Karpas-422 (cell line): ENCODE data around the gene KRT38. TPM values are rescaled to one million over a fixed set of nuclear protein-coding genes. Genes with fewer than 3 reads are reported as not detected.

Source experiments
- DNase-seq: peaks from one replicate; pipeline ENCODE4 v3.0.0-alpha.2; 2015
- H2AFZ ChIP-seq: fragments of 200-600 bp; sonication (generic); 2 replicates; pipeline ENCODE4 v1.6.1; 2014; ENCODE audit warnings: antibody characterized with exemption, low read length, mixed read lengths
- H3K27ac ChIP-seq: fragments of 200-600 bp; sonication (generic); 2 replicates; pipeline ENCODE4 v1.5.1; 2014; ENCODE audit warnings: mild to moderate bottlenecking, low read length, moderate library complexity
- H3K27me3 ChIP-seq: fragments of 200-600 bp; sonication (generic); 2 replicates; pipeline ENCODE4 v1.6.1; 2014; ENCODE audit warnings: low read length, mixed read lengths
- H3K36me3 ChIP-seq: fragments of 200-600 bp; sonication (generic); 2 replicates; pipeline ENCODE4 v1.6.1; 2014; ENCODE audit warnings: low read length, mixed read lengths; ENCODE audit not compliant: insufficient read depth
- H3K4me1 ChIP-seq: fragments of 200-600 bp; sonication (generic); 2 replicates; pipeline ENCODE4 v1.6.1; 2014; ENCODE audit warnings: mild to moderate bottlenecking, low read length, mixed read lengths
- H3K4me2 ChIP-seq: fragments of 200-600 bp; sonication (generic); 2 replicates; pipeline ENCODE4 v1.6.1; 2014; ENCODE audit warnings: low read length, low read depth, mild to moderate bottlenecking; ENCODE audit not compliant: poor library complexity, severe bottlenecking
- H3K4me3 ChIP-seq: fragments of 200-600 bp; sonication (generic); 2 replicates; pipeline ENCODE4 v1.5.1; 2014; ENCODE audit warnings: mild to moderate bottlenecking, antibody characterized with exemption, low read length, mixed read lengths
- H3K79me2 ChIP-seq: fragments of 200-600 bp; sonication (generic); 2 replicates; pipeline ENCODE4 v1.6.1; 2014; ENCODE audit warnings: mild to moderate bottlenecking, low read length, mixed read lengths
- H3K9ac ChIP-seq: fragments of 200-600 bp; sonication (generic); 2 replicates; pipeline ENCODE4 v1.6.0; 2014; ENCODE audit warnings: low read length
- H3K9me2 ChIP-seq: fragments of 200-600 bp; sonication (generic), shearing (Covaris generic); replicated peaks from 2 replicates; pipeline ENCODE4 v1.6.0; 2014; ENCODE audit warnings: mild to moderate bottlenecking, low read length, moderate library complexity; ENCODE audit not compliant: insufficient read depth
- H3K9me3 ChIP-seq: fragments of 300-700, 200-600 bp; sonication (generic); 2 replicates; pipeline ENCODE4 v1.6.1; 2014; ENCODE audit warnings: low read length, mixed read lengths
- H4K20me1 ChIP-seq: fragments of 200-600 bp; sonication (generic); 2 replicates; pipeline ENCODE4 v1.6.1; 2014; ENCODE audit warnings: mild to moderate bottlenecking, antibody characterized with exemption, low read length, low read depth; ENCODE audit not compliant: insufficient read depth
- total RNA-seq: library from RNA; depleted of rRNA; stranded (reverse); fragments of >200 nt; shearing (Covaris generic); gene quantifications from 2 replicates; pipeline ENCODE4 v1.2.3, GENCODE V29; 2014; ENCODE audit warnings: low replicate concordance; rRNA removed

Gene KRT38
- total RNA-seq = not detected in 2 replicates

DNA sequence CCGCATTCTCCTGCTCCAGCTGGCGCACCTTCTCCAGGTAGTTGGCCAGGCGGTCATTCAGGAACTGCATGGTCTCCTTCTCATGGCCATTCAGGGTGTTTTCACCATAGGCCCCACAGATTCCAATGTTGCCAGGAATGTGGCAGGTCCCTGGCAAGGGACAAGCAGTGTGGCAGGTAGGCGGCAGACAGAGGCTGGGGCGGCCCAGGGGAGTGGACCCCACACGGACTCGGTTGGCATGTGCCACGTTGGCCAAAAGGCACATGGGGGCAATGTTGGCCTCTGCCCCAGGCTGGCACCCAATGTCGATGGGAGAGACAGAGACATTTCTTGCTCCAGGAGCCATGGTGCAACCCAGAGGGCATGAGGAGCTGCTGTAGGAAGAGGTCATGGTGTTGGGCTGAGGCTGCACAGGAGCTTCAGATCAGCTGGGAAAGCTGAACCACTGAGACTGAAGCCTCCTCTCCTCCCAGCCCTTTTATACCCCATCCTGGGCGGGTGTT, at the start of gene KRT38:
Gene KRT38 (minus strand): TSS at position 453 of the 503 bp plus-strand sequence. CDS start 62 bp downstream, at position 391.
- Histone ChIP-seq H3K27me3 (no peaks in the 10 kb centered on the region), H3K9ac (no peak within 1 kb of the TSS), H3K4me3 (no peak within 1 kb of the TSS), H3K9me2 (no peaks in the 10 kb centered on the region), H2AFZ (no peak within 1 kb of the TSS), H3K4me1 (no peaks in the 10 kb centered on the region), H3K79me2 (no peaks in the 10 kb centered on the region), H4K20me1 (no peaks in the 10 kb centered on the region), H3K4me2 (no peak within 1 kb of the TSS), H3K27ac (no peak within 1 kb of the TSS), H3K9me3 (no peaks in the 10 kb centered on the region), H3K36me3 (no peaks in the 10 kb centered on the region)
- no peak for DNase-seq

- H3K79me2 ChIP-seq = no peaks in the 10 kb centered on the region
- H3K27me3 ChIP-seq = no peaks in the 10 kb centered on the region
- H2AFZ ChIP-seq = no peak within 1 kb of the TSS
- no peaks in the 10 kb centered on the region for H3K9me2 ChIP-seq
- no peak within 1 kb of the TSS for H3K4me2 ChIP-seq
- H3K27ac ChIP-seq = no peak within 1 kb of the TSS
- no peaks in the 10 kb centered on the region for H4K20me1 ChIP-seq
- no peaks in the 10 kb centered on the region for H3K9me3 ChIP-seq
- no peaks in the 10 kb centered on the region for H3K36me3 ChIP-seq
- no peak within 1 kb of the TSS for H3K9ac ChIP-seq
- no peak for DNase-seq
- no peaks in the 10 kb centered on the region for H3K4me1 ChIP-seq
- no peak within 1 kb of the TSS for H3K4me3 ChIP-seq
Measured at GRCh38 chr17:41489531-41489930, 48.7 kb upstream of the KRT38 start, which contains the start of gene KRT36. Gene KRT36, minus strand, starts transcription at chr17:41489910. Its CDS starts 46 bp downstream, at chr17:41489864.

DNA sequence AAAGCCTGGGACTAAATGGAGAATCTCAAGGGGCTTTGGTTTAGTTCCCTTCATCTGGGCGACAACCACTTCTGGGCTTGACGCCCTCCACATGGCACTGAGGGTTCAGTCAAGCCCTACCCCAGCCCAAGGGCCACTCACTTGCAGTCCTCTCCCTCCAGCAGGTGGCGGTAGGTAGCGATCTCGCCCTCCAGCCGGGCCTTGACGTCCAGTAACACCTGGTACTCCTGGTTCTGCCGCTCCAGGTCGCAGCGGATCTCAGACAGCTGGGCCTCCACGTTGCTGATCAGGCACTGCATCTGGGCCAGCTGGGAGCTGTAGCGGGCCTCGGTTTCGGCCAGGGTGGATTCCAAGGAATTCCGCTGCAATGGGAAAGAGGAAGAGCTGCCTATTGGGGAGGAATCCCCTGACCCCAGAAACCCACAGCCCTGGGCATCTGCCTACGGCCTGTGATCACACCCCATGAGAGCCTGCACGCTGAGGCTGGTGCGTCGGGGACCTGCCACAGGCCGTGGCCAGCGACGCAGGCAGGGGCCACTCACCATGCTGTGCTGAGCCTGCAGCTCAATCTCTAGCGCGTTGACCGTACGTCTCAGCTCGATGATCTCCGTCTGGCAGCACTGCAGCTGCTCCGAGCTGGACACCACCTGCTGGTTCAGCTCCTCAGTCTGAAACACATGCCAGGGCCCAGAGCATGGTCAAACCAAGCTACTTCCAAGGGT, 46.2 kb upstream of the KRT38 start:
- Histone ChIP-seq H3K9me2 (no peaks in the 10 kb centered on the region), H3K9me3 (no peaks in the 10 kb centered on the region), H3K4me2 (no peak overlapping the region), H3K36me3 (no peaks in the 10 kb centered on the region), H3K9ac (no peak overlapping the region), H3K27ac (no peak overlapping the region), H3K4me3 (no peak overlapping the region), H4K20me1 (no peaks in the 10 kb centered on the region), H3K27me3 (no peaks in the 10 kb centered on the region), H3K4me1 (no peaks in the 10 kb centered on the region), H3K79me2 (no peaks in the 10 kb centered on the region), H2AFZ (no peak overlapping the region)
- peak; percentile 77 for DNase-seq

- Histone ChIP-seq H3K4me2 (no peak overlapping the region), H3K9me3 (no peaks in the 10 kb centered on the region), H3K79me2 (no peaks in the 10 kb centered on the region), H3K9ac (no peak overlapping the region), H3K4me3 (no peak overlapping the region), H3K27me3 (no peaks in the 10 kb centered on the region), H4K20me1 (no peaks in the 10 kb centered on the region), H3K9me2 (no peaks in the 10 kb centered on the region), H3K27ac (no peak overlapping the region), H3K4me1 (no peaks in the 10 kb centered on the region), H3K36me3 (no peaks in the 10 kb centered on the region), H2AFZ (no peak overlapping the region)
- no peak for DNase-seq
Measured at GRCh38 chr17:41486316-41486715, 45.5 kb upstream of the KRT38 start.

- Histone ChIP-seq H3K9ac (no peak overlapping the region), H3K36me3 (no peaks in the 10 kb centered on the region), H3K4me3 (no peak overlapping the region), H3K27ac (no peak overlapping the region), H3K4me1 (no peaks in the 10 kb centered on the region), H4K20me1 (no peaks in the 10 kb centered on the region), H3K9me2 (no peaks in the 10 kb centered on the region), H3K27me3 (no peaks in the 10 kb centered on the region), H3K4me2 (no peak overlapping the region), H3K9me3 (no peaks in the 10 kb centered on the region), H2AFZ (no peak overlapping the region), H3K79me2 (no peaks in the 10 kb centered on the region)
- DNase-seq = no peak
Measured at GRCh38 chr17:41484920-41485904, 44.4 kb upstream of the KRT38 start.

GRCh38 chr17:41483991-41484826, 43.4 kb upstream of the KRT38 start:
- Histone ChIP-seq H3K4me3 (no peak overlapping the region), H3K27ac (no peak overlapping the region), H3K9me2 (no peaks in the 10 kb centered on the region), H3K36me3 (no peaks in the 10 kb centered on the region), H2AFZ (no peak overlapping the region), H3K4me1 (no peaks in the 10 kb centered on the region), H4K20me1 (no peaks in the 10 kb centered on the region), H3K4me2 (no peak overlapping the region), H3K9me3 (no peaks in the 10 kb centered on the region), H3K9ac (no peak overlapping the region), H3K79me2 (no peaks in the 10 kb centered on the region), H3K27me3 (no peaks in the 10 kb centered on the region)
- DNase-seq = no peak

GRCh38 chr17:41483531-41483930, 42.7 kb upstream of the KRT38 start:
- Histone ChIP-seq H2AFZ (no peak overlapping the region), H3K4me3 (no peak overlapping the region), H3K4me1 (no peaks in the 10 kb centered on the region), H3K36me3 (no peaks in the 10 kb centered on the region), H4K20me1 (no peaks in the 10 kb centered on the region), H3K79me2 (no peaks in the 10 kb centered on the region), H3K9me3 (no peaks in the 10 kb centered on the region), H3K27ac (no peak overlapping the region), H3K27me3 (no peaks in the 10 kb centered on the region), H3K4me2 (no peak overlapping the region), H3K9me2 (no peaks in the 10 kb centered on the region), H3K9ac (no peak overlapping the region)
- DNase-seq = no peak
